ENCODE measurements around the gene ADAMTSL1. TPM values are rescaled to one million over a fixed set of nuclear protein-coding genes. Genes with fewer than 3 reads are reported as not detected.

Gene ADAMTSL1
- total and polyA plus RNA-seq, 2 experiments from 2014 or later, result 2.3 to 5.0 TPM

- H3K9me2 ChIP-seq (ENCODE audit: insufficient read depth), result 0 out of 2 replicates have a peak, but pooled peaks cover under 1% of the 10 kb centered on the region
- no peaks in the 10 kb centered on the region for H3K9me3 Mint-ChIP-seq
- no peak overlapping the region for H3K4me3 Mint-ChIP-seq
- H3K4me1 Mint-ChIP-seq, result peaks cover 4% of the 10 kb centered on the region; the same call in 2 of the 3 replicates
- H3K4me1 ChIP-seq (ENCODE audit: insufficient read depth), result no peaks in the 10 kb centered on the region
- no peaks in the 10 kb centered on the region for H4K20me1 ChIP-seq (replicated peaks; ENCODE audit: insufficient read depth)
- no peaks in the 10 kb centered on the region for H3K27me3 ChIP-seq (ENCODE audit: insufficient read depth)
- no peaks in the 10 kb centered on the region for H3K79me2 ChIP-seq (replicated peaks; ENCODE audit: insufficient read depth)
- DNase-seq (ENCODE audit: low spot score) (no peak), ATAC-seq (no peak)
- H3K27me3 Mint-ChIP-seq (ENCODE audit: insufficient read depth, low read depth, poor library complexity), result no peaks in the 10 kb centered on the region
- no peaks in the 10 kb centered on the region for H3K36me3 Mint-ChIP-seq (ENCODE audit: low read depth)
- no peak overlapping the region for H3K4me2 ChIP-seq
- H3K27ac ChIP-seq (ENCODE audit: low read depth), result no peak overlapping the region
- H3K27ac Mint-ChIP-seq, result no peak overlapping the region
- no peak overlapping the region for H2AFZ ChIP-seq
- TF ChIP-seq, protein P1, sequence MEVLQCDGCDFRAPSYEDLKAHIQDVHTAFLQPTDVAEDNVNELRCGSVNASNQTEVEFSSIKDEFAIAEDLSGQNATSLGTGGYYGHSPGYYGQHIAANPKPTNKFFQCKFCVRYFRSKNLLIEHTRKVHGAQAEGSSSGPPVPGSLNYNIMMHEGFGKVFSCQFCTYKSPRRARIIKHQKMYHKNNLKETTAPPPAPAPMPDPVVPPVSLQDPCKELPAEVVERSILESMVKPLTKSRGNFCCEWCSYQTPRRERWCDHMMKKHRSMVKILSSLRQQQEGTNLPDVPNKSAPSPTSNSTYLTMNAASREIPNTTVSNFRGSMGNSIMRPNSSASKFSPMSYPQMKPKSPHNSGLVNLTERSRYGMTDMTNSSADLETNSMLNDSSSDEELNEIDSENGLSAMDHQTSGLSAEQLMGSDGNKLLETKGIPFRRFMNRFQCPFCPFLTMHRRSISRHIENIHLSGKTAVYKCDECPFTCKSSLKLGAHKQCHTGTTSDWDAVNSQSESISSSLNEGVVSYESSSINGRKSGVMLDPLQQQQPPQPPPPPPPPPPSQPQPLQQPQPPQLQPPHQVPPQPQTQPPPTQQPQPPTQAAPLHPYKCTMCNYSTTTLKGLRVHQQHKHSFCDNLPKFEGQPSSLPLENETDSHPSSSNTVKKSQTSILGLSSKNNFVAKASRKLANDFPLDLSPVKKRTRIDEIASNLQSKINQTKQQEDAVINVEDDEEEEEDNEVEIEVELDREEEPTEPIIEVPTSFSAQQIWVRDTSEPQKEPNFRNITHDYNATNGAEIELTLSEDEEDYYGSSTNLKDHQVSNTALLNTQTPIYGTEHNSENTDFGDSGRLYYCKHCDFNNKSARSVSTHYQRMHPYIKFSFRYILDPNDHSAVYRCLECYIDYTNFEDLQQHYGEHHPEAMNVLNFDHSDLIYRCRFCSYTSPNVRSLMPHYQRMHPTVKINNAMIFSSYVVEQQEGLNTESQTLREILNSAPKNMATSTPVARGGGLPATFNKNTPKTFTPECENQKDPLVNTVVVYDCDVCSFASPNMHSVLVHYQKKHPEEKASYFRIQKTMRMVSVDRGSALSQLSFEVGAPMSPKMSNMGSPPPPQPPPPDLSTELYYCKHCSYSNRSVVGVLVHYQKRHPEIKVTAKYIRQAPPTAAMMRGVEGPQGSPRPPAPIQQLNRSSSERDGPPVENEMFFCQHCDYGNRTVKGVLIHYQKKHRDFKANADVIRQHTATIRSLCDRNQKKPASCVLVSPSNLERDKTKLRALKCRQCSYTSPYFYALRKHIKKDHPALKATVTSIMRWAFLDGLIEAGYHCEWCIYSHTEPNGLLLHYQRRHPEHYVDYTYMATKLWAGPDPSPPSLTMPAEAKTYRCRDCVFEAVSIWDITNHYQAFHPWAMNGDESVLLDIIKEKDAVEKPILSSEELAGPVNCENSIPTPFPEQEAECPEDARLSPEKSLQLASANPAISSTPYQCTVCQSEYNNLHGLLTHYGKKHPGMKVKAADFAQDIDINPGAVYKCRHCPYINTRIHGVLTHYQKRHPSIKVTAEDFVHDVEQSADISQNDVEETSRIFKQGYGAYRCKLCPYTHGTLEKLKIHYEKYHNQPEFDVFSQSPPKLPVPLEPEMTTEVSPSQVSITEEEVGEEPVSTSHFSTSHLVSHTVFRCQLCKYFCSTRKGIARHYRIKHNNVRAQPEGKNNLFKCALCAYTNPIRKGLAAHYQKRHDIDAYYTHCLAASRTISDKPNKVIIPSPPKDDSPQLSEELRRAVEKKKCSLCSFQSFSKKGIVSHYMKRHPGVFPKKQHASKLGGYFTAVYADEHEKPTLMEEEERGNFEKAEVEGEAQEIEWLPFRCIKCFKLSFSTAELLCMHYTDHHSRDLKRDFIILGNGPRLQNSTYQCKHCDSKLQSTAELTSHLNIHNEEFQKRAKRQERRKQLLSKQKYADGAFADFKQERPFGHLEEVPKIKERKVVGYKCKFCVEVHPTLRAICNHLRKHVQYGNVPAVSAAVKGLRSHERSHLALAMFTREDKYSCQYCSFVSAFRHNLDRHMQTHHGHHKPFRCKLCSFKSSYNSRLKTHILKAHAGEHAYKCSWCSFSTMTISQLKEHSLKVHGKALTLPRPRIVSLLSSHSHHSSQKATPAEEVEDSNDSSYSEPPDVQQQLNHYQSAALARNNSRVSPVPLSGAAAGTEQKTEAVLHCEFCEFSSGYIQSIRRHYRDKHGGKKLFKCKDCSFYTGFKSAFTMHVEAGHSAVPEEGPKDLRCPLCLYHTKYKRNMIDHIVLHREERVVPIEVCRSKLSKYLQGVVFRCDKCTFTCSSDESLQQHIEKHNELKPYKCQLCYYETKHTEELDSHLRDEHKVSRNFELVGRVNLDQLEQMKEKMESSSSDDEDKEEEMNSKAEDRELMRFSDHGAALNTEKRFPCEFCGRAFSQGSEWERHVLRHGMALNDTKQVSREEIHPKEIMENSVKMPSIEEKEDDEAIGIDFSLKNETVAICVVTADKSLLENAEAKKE (CRISPR knock-in tag; IDR thresholded peaks at IDR 0.05), result no peak
- no peak for TF ChIP-seq EZH2phosphoT487 (IDR thresholded peaks at IDR 0.05; ENCODE audit: unreplicated experiment)
- no peak for TF ChIP-seq ZNF331 (CRISPR knock-in tag; IDR thresholded peaks at IDR 0.05; ENCODE audit: low read depth)
- TF ChIP-seq STAT1 (IDR thresholded peaks at IDR 0.05; ENCODE audit: unreplicated experiment), result no peak
- TF ChIP-seq CTCF (conservative IDR thresholded peaks at IDR 0.05; ENCODE audit: low read depth in 2 of 2), result no peak
- TF ChIP-seq JUNB (IDR thresholded peaks at IDR 0.05; ENCODE audit: unreplicated experiment), result no peak
- no peak for TF ChIP-seq CREB1 (CRISPR knock-in tag; IDR thresholded peaks at IDR 0.05; ENCODE audit: low read depth)
- TF ChIP-seq, protein P2, sequence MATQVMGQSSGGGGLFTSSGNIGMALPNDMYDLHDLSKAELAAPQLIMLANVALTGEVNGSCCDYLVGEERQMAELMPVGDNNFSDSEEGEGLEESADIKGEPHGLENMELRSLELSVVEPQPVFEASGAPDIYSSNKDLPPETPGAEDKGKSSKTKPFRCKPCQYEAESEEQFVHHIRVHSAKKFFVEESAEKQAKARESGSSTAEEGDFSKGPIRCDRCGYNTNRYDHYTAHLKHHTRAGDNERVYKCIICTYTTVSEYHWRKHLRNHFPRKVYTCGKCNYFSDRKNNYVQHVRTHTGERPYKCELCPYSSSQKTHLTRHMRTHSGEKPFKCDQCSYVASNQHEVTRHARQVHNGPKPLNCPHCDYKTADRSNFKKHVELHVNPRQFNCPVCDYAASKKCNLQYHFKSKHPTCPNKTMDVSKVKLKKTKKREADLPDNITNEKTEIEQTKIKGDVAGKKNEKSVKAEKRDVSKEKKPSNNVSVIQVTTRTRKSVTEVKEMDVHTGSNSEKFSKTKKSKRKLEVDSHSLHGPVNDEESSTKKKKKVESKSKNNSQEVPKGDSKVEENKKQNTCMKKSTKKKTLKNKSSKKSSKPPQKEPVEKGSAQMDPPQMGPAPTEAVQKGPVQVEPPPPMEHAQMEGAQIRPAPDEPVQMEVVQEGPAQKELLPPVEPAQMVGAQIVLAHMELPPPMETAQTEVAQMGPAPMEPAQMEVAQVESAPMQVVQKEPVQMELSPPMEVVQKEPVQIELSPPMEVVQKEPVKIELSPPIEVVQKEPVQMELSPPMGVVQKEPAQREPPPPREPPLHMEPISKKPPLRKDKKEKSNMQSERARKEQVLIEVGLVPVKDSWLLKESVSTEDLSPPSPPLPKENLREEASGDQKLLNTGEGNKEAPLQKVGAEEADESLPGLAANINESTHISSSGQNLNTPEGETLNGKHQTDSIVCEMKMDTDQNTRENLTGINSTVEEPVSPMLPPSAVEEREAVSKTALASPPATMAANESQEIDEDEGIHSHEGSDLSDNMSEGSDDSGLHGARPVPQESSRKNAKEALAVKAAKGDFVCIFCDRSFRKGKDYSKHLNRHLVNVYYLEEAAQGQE (IDR thresholded peaks at IDR 0.05; ENCODE audit: unreplicated experiment), result no peak
- no peak for TF ChIP-seq POLR2AphosphoS5 (IDR thresholded peaks at IDR 0.05; ENCODE audit: low read depth)
- TF ChIP-seq ETS1 (IDR thresholded peaks at IDR 0.05), result no peak
- TF ChIP-seq EZH2 (IDR thresholded peaks at IDR 0.05; ENCODE audit: low read depth, unreplicated experiment), result no peak
- no peak for TF ChIP-seq NANOG (IDR thresholded peaks at IDR 0.05; ENCODE audit: borderline replicate concordance)
- TF ChIP-seq ZNF114 (CRISPR knock-in tag; IDR thresholded peaks at IDR 0.05), result no peak
- H3F3A ChIP-seq (replicated peaks; ENCODE audit: low read depth), result no peaks in the 10 kb centered on the region
- no peak overlapping the region for H3K4me3 ChIP-seq
- no peaks in the 10 kb centered on the region for H3K36me3 ChIP-seq (ENCODE audit: insufficient read depth)
These were observed 280.0 kb downstream of the ADAMTSL1 start for GRCh38 chr9:18753904-18754303.
